Activated CD4-positive, alpha-beta T cell treated with anti-CD3 and anti-CD28 coated beads, Interleukin-2, amount 50 U/mL, for 4 hours (primary cell): Measurements from ENCODE around the gene UTS2B.
"Not testable (repeated sequence)": the region's sequence is repeated elsewhere in the genome, so short reads cannot be mapped to it uniquely, and the experiment has no call there.

Source experiments
- DNase-seq, 2 experiments: peaks; one replicate each; pipeline ENCODE4 v3.0.0-alpha.2; 2020

The UTS2B gene

DNA sequence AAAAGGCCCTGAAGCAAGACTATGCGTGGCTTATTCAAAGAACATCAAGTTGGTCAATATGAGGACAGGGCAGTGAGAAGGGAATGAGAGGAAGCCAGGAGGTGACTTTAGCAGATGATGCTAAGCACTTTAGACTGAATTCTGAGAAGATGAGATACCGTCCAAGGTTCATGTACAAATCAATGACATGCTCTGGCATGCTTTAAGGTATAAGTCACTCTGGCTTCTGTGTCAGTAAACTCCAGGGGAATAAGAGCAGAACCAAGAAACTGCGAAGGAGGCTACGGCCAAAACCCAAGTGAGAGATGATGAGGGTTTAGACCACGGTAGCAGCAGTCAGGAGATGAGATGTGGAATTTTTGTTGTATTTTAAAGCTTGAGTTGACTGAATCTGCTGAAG lies 10.0 kb downstream of the UTS2B start:
- no peak for DNase-seq

DNA sequence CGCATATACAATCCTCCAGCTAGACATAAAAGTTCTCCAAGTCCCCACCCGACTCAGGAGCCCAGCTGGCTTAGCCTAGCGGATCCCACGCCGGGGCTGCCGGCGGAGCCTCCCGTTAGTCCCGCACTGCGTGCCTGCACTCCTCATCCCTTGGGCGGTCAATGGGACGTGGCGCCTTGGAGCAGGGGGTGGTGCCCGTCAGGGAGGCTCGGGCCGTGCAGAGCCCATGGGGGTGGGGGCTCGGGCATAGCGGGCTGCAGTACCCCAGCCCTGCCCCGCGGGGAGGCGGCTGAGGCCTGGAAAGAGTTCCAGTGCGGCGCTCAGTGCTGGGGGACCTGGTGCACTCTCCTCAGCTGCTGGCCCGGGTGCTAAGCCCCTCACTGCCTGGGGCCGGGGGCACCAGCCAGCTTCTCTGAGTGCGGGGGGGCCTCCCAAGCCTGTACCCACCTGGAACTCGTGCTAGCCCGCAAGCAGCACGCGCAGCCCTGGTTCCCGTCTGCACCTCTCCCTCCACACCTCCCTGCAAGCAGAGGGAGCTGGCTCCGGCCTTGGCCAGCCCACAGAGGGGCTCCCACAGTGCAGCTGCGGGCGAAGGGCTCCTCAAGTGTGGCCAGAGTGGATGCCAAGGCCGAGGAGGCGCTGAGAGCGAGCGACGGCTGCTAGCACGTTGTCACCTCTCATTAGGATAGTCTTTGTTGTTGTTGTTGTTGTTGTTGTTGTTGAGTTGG lies 13.3 kb downstream of the UTS2B start:
- DNase-seq = no peak

DNA sequence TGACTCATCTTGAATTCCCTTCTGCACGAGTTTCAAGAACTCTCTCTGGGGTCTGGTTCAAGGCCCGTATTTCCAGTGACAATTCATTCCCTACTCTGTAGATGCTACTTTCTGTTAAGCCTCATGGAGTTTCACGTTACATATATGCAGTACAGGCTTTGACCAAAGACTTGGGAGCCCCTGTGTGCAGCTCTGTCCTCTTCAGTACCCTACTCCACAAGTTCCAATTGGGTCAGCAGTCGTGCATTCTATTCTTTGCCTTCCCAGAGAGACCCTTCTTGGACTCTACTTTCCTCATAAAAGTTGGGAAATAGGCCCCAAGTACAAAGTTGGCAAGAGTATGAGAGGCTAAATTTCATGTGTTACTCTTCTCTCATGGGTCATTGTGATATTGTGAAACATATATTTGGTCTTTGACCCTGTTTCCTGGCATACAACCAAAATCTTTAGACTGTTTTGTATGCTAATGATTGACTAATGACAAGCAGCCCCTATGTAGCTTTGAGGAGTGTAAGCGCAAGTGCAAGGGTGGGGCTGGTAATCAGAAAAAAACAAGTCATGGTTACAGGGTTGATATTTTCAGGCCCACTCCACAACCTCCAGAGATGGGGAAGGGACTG lies 16.1 kb downstream of the UTS2B start:
- DNase-seq = no peak

DNA sequence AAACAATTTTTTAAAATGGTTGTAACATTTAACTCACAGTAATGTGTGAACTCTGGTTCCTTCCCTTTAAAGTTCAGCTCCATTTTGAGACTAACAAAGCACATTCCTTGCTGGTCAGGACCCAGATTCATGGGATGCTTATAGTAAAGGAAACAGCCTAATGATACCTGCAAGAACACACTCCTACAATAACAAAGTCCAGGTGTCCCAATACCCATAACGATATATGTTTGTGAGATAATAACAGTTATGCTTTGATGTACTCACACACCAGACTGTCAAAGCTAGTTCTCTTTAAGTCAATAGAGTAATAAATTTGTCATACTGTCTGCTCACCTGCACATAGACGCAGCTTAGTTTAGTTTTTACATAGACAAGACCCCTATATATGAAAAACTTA lies 17.0 kb downstream of the UTS2B start:
- DNase-seq = no peak

DNA sequence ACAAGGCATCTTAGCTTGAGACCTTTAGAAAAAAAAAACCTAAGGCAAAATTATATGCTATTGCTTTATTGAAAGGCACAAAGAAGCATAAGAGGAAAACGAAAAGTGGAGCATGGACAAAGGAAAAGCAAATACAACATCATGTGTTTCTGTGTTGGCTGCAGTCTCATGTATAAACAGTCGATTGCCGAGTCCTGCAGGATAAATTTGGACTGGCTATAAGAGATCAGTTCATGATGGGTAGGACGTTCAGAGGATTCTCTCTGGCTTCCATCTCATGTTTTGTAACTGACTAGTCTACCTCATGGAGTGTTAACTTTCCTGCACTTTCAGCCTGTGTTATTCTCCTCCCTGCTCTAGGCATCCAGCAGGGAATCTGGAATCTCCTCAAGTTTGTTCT lies 23.0 kb downstream of the UTS2B start:
- no peak for DNase-seq

DNA sequence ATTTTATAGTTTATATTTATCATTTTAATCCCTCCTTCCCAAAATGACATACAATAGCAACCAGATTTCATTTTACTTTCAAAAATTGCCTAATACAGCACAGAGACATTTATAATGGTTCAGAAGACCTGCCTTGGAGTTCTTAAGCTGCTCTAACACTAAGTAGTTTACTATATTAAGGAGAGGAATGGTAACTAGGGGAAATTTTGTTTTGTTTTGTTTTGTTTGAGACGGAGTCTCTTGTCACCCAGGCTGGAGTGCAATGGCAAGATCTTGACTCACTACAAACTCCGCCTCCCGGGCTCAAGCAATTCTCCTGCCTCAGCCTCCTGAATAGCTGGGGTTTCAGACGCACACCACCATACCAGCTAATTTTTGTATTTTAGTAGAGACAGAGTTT lies 23.9 kb downstream of the UTS2B start:
- DNase-seq = no peak

DNA sequence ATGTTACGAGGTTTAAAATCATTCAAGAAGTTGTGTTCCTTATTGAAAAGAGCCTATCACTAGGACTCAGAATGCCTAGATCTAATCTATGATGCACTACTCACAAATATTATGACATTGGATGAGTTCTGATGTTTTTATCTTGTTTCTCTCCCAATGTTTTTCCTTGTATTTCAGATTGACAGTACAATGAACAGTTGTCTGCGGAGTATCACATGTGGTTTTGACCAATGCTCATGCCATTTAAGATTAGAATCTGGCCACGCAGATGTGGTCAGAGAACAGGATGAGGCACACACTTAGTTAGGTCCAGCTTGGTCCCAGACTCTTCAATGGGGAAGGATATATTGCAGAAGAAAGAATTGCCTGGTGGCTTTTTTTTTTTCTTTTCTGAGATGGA lies 26.7 kb downstream of the UTS2B start:
- DNase-seq = no peak

DNA sequence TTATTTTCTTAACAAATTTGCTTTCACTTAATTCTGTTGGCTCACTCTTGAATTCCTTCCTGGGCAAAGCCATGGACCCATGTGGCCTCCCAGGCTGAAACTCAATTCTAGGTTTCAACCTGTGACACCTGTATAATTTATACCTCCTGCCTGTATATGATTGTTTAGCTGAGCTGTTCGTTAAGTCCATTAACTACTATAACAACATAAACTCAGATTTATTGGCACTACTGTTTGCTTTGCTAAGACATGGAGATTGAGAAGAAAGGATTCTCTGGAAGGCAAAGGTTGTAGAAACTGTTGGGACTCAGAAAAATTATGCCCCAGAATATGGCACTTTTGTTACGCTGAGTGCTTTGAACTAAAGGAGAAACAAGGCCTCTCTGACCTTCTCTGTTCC lies 27.9 kb downstream of the UTS2B start:
- no peak for DNase-seq

DNA sequence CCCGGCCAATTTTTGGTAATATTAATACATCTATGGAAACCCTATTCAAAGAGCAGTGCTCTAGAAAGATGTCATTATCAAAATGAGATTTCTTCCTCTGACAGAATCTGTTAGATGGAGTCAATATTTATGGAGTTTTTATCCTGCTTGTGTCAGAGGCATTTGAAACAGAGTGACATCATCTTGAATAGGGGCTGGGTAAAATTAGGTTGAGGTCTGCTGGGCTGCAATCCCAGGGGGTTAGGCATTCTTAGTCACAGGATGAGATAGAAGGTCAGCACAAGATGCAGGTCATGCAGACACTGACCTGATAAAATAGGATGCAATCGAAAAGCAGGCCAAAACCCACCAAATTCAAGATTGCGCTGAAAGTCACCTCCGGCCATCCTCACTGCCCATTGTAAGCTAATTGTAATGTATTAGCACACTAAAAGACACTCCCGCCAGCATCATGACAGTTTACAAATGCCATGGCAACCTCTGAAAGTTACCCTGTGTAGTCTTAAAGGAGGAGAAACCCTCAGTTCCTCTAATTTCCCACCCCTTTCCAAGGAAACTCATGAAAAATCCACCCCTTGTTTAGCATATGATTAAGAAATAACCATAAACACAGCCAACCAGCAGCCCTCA lies 28.4 kb downstream of the UTS2B start:
- no peak for DNase-seq

DNA sequence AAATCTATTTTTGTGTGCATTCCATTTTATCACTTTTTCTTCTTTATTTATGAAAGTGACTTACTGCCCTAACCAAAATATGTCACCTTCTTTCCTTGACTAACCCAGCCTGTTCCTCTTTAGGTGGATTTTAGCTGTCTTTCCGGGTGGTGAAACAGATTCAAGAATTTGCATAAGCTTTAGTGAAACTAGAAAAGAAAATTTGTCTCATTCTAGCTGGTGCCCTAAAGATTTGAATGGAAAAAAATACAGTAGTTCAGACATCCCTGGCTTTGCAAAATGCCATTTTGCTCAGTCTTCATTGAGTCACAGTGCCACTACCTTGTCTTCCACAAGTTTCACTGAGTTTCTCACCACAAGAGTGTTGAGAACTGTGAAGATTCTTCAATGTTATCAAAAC lies 29.3 kb downstream of the UTS2B start:
- DNase-seq = no peak

DNA sequence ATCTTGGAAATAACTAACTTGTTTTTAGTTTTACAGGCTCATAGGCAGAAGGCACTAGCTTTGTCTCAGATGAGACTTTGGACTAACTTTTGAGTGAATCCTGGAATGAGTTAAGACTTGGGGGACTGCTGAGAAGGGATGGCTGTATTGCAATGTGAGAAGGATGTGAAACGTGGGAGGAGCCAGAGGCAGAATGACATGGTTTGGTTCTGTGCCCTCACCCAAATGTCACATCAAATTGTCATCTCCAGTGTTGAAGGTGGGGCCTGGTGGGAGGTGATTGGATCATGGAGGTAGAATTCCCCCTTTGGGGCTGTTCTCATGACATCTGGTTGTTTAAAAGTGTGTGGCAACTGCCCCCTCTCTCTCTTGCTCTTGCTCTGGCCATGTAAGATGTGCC lies 29.9 kb downstream of the UTS2B start:
- DNase-seq = no peak

DNA sequence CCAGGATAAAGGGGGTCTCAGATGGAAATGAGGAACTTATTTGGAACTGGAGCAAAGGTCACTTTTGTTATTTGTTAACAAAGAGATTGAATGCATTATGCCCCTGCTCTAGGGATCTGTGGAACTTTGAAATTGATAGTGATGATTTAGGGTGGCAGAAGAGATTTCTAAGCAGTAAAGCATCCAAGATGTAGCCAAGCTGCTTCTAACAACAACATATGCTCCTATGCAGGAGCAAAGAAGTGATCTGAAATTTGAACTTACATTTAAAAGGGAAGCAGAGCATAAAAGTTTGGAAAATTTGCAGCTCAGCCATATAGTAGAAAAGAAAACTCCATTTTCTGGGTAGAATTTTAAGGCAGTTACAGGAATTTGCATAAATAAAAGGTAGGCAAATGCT lies 31.5 kb downstream of the UTS2B start:
- no peak for DNase-seq

DNA sequence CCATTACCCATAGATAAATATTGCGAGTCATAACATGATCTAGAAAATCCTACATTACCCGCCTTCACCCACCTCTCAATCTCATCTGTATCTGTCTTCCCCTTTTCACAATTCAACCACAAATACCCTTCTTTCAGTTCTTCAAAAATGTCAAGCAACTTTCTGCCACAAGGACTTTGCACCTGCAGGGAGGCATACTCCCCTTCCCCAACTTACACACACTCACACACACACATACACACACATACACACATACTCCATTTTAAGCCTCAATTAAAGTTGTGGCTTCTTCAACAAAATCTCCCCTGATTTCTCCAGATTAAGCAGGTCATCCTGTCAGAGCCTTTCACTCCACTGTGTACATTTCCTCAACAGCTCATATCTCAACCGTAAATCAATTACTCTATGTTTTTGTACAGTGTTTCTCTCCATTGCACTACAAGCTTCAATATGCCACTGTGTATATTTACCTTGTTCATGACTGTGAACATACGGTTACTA lies 34.2 kb downstream of the UTS2B start:
- no peak for DNase-seq

DNA sequence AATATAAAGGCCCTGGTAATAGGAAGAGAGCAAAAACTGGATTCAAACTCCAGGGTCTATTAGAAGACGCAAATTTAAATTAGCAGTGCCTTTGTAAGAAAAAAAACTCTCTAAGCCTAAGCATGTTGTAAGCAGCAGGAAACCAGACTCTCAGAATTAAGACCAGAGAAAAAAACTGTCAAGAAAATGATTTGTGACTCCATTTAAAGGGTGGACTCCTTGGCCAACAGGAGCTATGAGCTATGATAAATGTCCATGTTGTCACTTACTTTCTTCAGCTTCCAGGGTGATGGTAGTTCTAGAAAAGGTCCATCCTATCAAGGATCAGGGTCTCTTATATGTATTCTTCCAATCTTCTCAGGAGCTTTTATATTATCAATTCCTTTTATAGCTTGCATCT lies 36.0 kb downstream of the UTS2B start:
- no peak for DNase-seq

DNA sequence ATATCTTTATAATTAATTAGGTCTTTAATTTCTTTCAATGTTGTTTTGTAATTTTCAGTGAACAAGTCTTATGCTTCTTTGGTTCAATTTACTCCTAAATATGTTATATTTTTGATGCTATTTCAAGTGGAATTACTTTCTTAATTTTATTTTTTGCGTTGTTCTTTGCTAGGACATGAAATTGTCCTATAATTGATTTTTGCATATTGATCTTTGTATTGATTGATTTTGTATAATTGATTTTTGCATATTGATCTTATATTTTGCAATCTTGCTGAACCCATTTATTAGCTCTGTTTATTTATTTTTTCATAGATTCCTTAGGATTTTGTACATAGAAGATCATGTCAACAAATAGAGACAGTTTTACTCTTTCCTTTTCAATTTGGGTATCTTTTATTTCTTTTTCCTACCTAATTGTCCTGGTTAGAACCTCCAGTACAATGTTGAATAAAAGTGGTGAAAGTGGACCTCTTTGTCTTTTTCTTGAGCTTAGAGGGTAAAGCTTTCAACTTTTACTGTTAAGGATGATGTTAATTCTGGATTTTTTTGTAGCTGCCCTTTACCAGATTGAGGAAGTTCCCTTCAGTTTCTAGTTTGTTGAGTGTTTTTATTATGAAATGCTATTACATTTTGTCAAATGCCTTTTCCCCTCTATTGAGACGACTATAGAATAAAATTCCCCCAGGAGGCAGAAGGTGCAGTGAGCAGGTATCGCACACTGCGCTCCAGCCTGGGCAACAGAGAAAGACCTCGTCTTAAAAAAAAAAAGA lies 37.9 kb downstream of the UTS2B start:
- DNase-seq = no peak

DNA sequence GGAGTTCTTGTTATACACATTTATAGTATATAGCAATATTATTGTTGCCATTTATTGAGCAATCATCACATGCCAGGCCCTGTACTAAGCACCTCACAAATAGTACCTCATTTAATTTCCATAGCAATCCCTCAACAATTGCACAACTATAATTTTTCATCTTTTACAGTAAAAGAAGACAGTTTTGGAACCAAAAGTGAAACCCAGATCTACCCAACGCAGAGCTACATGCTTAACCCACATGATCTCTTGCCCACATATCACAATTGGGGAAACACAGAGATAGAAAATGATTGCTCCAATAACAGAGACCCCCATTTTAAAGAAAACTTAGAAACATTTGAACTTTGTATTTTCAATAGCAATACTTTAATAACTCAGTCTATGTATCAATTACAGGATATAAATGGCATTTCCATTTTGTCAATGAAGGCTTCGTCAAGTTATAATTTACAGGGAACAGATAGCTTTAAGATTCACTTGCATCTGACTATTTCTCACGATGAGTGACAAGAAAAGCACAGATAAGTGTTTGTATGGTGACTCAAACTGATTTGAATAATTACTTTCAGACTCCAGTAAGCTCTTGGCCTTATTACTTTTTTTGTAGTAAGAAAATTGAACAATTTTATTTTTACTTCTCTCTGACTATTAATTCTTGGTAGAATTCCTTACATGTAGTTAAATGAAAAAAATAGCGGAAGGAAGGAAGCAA lies 39.9 kb downstream of the UTS2B start:
- no peak for DNase-seq

DNA sequence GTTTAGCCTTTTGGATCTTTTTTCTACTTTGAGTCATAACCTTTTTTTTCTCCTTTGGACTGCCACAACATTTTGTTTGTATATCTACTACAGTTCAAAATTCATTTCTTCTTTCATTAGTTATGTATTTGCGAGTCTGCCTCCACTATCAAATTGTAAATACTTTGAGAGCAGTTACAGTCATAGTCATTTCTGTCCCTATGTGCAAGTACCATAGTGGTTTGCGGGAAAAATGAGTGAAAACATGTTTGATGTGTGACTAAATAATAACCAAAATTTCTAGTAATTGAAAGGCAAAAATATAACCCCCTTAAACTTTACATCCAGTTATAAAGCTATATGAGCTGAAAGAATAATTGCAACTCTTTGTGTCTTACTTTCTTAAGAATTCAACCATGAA lies 46.9 kb downstream of the UTS2B start:
- no peak for DNase-seq

DNA sequence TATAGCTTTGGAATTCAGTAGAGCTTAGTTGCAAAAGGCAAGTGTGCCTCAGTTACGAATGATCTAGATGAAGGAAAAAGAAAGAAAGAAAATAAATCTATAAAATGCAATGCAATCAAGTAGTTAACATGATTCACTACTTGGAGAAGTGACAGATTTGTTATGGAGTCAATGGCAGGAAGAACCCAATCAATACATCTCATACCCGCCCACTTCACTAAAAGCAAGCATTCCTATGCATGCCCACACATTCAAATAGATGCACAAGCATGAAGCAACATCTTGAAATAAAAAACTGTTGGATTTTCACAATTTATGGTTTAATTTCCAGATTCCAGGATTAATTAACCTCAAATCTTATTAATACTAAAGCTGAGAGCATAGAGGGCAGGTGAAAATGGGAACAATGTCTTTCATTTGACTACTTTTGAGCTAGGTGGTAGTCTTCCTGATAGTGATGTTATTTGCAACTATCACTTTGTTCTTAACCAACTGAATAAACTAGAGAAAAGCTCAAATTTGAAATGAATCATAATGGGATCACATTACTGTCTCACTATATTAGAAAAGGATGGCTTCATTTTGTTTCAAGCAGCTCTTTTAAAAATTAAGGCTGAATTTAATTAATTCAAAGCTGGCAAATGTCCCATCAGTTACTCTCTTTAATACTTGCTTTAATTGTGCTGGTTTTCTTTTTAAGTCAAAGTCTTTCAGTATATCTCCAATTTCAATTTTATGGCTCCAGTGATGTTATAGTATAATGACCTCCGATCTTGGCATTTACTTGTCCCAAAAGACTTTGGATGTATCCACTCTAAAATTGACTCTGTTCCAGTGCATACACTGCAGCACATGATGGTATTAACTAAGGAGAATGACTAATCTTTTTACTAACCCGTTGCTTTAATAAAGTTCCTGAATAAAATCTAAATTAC lies 47.8 kb downstream of the UTS2B start:
- no peak for DNase-seq

DNA sequence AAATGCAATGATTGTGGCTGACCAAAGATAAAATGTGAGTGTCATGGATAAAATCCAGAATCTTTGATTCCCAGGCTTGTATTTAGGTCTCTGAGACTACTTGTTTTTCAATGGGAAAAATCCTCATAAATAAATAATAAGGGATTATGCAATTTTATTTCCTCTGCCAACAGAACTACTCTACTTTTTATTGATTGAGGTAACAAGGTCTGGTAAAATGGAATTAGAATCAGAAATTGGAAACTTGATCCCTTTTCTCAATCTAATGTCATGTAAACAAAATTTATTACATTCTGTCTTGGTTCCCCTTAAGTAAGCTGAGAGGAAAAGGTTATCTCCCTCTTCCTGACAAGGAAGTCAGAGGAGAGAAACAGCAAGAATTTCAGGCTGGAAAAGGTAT lies 49.4 kb downstream of the UTS2B start:
- no peak for DNase-seq

DNA sequence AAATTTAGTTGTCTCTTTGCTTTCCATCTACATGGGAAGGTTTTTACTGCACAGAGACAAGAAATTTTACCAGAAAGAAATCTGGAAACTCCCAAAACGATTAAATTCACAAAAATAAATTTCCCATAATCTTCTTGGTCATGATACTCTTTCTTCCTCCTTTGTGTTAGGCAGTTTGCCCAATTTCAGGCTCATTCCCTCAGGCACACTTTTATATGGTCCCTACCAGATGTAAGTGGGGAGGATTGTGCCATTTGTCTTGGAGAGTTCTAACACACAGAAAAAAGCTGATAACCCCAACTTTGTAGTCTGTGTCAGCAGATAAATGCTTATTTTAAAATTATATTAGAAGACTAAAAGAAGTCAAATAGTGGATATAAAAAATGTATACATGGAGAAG lies 50.2 kb downstream of the UTS2B start:
- DNase-seq = no peak

DNA sequence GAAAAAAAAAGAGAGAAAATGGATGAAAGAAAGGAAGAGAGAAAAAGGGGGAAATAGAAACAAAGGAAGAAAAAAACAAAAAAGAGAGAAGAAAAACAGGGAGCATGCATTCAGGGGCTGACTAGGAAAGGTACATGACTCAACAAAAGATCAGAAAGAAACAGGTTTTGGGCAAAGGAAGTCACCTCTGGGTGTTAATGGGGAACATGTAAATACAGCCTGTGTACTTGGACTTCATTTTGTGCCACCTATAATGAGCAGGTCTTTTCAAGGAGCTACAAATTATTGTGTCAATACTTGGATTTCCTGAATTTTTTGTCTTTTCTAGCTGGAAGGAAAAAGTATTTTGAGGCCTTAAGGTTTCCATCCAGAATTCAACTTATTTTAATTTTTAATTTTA lies 54.6 kb downstream of the UTS2B start:
- DNase-seq = no peak

DNA sequence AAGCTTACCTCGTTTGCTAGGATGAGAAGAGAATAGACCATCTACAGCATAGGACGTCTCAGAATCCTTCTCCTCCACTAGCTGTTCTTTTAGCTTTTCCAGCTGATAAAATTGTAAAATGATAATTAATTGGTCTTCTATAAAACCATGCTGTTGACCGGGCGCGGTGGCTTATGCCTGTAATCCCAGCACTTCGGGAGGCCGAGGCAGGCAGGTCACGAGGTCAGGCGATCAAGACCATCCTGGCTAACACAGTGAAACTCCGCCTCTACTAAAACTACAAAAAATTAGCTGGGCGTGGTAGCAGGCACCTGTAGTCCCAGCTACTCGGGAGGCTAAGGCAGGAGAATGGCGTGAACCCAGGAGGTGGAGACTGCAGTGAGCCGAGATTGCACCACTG lies 55.1 kb downstream of the UTS2B start:
- not testable (repeated sequence) for DNase-seq
